Esophagus (tissue), 2 donors: ENCODE results near the gene SUGCT. TPM values are rescaled to one million over a fixed set of nuclear protein-coding genes. Genes with fewer than 3 reads are reported as not detected.

Experiments used
- H3K27ac ChIP-seq, 2 donors: one replicate each; pipeline ENCODE4 v1.5.1; 2013; ENCODE audit warnings: low read depth in 2 of 2, mild to moderate bottlenecking in 2 of 2, inconsistent platforms in 1 of 2, low read length in 1 of 2, moderate library complexity in 1 of 2
- H3K27me3 ChIP-seq, 2 donors: one replicate each; pipeline ENCODE4 v1.6.1; 2013; ENCODE audit warnings: low read length in 2 of 2, control low read depth in 1 of 2, mild to moderate bottlenecking in 1 of 2; ENCODE audit not compliant: insufficient read depth in 2 of 2, control insufficient read depth in 1 of 2
- H3K36me3 ChIP-seq, 2 donors: one replicate each; pipeline ENCODE4 v1.6.1; 2013; ENCODE audit warnings: low read length in 1 of 2; ENCODE audit not compliant: control insufficient read depth in 2 of 2, insufficient read depth in 2 of 2
- H3K4me1 ChIP-seq, 2 donors: one replicate each; pipeline ENCODE4 v1.6.1; 2013; ENCODE audit warnings: low read length in 1 of 2; ENCODE audit not compliant: control insufficient read depth in 2 of 2, insufficient read depth in 2 of 2
- H3K4me3 ChIP-seq, 2 donors: one replicate each; pipeline ENCODE4 v1.5.1; 2013; ENCODE audit warnings: low read length in 2 of 2, mild to moderate bottlenecking in 2 of 2, low read depth in 1 of 2, moderate library complexity in 1 of 2
- H3K9me3 ChIP-seq, 2 donors: one replicate each; pipeline ENCODE4 v1.6.1; 2013; ENCODE audit warnings: mild to moderate bottlenecking in 2 of 2, low read depth in 1 of 2, low read length in 1 of 2, moderate library complexity in 1 of 2; ENCODE audit not compliant: control insufficient read depth in 2 of 2, insufficient read depth in 1 of 2
- WGBS, 2 donors: extraction: QIAGEN DNeasy Blood & Tissue Kit; methylation state at CpG; one replicate each; pipeline ENCODE4 v1.1.7; 2013; 5-methylcytosine and 5-hydroxymethylcytosine counted together
- polyA plus RNA-seq, 2 donors: library from polyadenylated mRNA; stranded (reverse); fragments of 200-250 nt; gene quantifications; one replicate each; pipeline ENCODE4 v1.2.3, GENCODE V29; 2013
- donor health status: healthy with polysubstance abuse.
- donor health status: Bipolar disorder and iron deficiency.

Gene SUGCT
- polyA plus RNA-seq, 2 donors: 1.7 to 2.3 TPM

DNA sequence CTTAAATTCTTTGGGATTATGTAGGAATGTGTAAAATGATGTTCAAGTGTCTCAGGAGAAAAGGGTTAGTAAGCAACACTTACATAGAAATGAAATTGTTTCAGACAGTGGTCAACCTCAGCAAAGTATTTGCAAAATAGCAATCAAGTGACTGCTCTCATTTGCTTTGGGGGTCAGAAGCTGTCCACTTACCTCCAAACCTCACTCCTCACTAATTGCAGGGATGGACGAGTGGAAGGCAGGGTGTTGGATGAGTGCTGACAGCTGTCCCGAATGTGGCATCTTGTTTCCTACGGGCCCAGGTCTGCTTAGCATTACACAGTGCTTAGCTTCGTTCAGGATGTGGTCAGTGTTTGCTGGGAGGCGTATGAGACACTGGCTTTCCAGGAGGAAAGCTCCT, 437.0 kb downstream of the SUGCT start:
- H3K27me3 ChIP-seq: no peaks in the 10 kb centered on the region
- 73 to 74% methylated on average over 5 of the region's 5 CpGs for WGBS, 2 donors
- H3K36me3 ChIP-seq: no peaks in the 10 kb centered on the region
- H3K9me3 ChIP-seq: no peaks in the 10 kb centered on the region
- no peak overlapping the region for H3K27ac ChIP-seq
- H3K4me1 ChIP-seq: no peaks in the 10 kb centered on the region
- no peak overlapping the region for H3K4me3 ChIP-seq

- Histone ChIP-seq H3K27me3 (no peaks in the 10 kb centered on the region), H3K27ac (no peak overlapping the region), H3K4me3 (no peak overlapping the region), H3K36me3 (no peaks in the 10 kb centered on the region), H3K9me3 (no peaks in the 10 kb centered on the region), H3K4me1 (no peaks in the 10 kb centered on the region)
- 70 to 73% methylated on average over 8 of the region's 8 CpGs for WGBS, 2 donors
These were observed 438.1 kb downstream of the SUGCT start for GRCh38 chr7:40572810-40573465.

DNA sequence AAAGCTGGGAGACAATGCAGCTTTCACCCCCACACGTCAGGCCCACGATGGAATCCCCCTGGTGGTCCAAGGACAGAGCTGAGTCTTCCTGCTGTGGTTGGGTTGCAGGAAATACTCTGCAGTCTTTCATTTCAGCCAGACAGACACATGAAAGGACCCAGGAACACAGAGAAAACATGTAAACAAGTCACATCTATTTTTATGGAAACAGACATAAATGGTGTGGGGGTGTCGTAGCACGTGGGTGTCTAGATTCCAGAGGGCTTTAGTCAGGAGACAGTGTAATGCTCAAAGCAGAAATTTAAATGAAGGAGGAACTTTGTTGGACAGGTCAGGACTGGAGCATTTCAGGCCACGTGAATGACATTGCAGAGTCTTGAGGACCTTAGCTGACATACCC, 444.6 kb downstream of the SUGCT start:
- no peaks in the 10 kb centered on the region for H3K9me3 ChIP-seq
- no peaks in the 10 kb centered on the region for H3K27me3 ChIP-seq
- WGBS, 2 donors: 63 to 67% methylated on average over 5 of the region's 5 CpGs
- no peaks in the 10 kb centered on the region for H3K4me1 ChIP-seq
- H3K4me3 ChIP-seq: no peak overlapping the region
- H3K36me3 ChIP-seq: no peaks in the 10 kb centered on the region
- H3K27ac ChIP-seq: no peak overlapping the region

- 93% methylated on average over 4 of the region's 4 CpGs for WGBS, 2 donors
- Histone ChIP-seq H3K4me3 (no peak overlapping the region), H3K9me3 (no peaks in the 10 kb centered on the region), H3K27ac (no peak overlapping the region), H3K4me1 (no peaks in the 10 kb centered on the region), H3K36me3 (no peaks in the 10 kb centered on the region), H3K27me3 (no peaks in the 10 kb centered on the region)
These were observed 446.0 kb downstream of the SUGCT start for GRCh38 chr7:40580776-40581175.

DNA sequence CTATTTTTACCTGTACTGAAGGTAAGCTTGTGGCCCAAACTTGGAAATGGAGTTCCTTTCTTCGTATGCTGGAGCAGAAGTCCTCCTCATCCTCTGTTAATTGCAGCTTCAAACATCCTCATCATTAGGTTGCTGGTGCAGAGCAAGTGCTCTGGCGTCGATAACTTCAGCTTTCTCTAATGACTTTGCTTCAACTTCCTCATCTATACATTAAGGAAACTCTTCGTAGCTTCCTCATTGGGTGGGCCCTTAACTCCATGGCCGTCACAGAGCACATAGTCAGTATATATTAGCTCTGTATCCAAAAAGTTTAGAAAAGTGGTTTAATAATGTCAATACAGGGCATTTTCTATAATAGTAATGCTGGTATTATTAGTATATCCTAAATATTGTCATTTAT, 447.7 kb downstream of the SUGCT start:
- Histone ChIP-seq H3K27me3 (no peaks in the 10 kb centered on the region), H3K4me1 (no peaks in the 10 kb centered on the region), H3K4me3 (no peak overlapping the region), H3K27ac (no peak overlapping the region), H3K9me3 (no peaks in the 10 kb centered on the region), H3K36me3 (no peaks in the 10 kb centered on the region)
- 87 to 89% methylated on average over 5 of the region's 5 CpGs for WGBS, 2 donors

DNA sequence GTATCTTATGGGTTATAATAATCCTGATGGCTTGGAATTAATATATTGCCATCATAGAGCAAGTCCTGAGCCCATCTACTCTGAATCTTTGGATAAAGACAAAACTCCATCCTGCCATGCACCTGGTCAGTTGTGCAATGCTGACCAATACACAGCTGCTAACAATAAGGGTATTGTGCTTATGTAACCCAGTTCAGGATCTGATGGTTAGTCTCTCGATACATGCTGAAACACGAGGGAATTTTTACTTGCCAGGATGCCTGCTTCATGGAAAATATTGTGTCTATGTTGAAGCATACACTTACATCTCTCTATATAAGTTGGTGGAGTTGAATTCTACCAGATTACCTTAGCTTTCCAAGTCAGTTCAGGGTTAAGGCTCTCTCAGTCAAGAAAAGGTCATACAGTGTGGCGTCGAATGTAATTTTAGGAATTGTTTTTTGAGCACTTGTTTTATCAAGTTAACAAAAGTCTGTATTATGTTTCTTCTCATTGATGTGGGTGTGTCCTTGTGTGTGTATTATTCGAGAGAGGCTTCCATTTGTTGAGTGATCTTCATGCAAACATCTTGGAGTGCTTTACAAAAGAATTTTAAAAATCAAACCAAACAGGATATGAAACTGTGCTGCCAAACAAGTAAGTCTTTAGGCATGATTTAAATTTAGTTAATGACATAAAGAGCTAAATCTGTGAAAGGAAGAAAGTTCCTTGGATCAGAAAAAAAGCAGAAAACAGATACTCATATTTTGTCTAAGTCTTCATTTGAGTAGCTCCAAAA, 449.1 kb downstream of the SUGCT start:
- WGBS, 2 donors: 47 to 53% methylated on average over 5 of the region's 5 CpGs
- Histone ChIP-seq H3K27ac (no peak overlapping the region), H3K4me1 (no peaks in the 10 kb centered on the region), H3K27me3 (no peaks in the 10 kb centered on the region), H3K4me3 (no peak overlapping the region), H3K36me3 (no peaks in the 10 kb centered on the region), H3K9me3 (no peaks in the 10 kb centered on the region)

DNA sequence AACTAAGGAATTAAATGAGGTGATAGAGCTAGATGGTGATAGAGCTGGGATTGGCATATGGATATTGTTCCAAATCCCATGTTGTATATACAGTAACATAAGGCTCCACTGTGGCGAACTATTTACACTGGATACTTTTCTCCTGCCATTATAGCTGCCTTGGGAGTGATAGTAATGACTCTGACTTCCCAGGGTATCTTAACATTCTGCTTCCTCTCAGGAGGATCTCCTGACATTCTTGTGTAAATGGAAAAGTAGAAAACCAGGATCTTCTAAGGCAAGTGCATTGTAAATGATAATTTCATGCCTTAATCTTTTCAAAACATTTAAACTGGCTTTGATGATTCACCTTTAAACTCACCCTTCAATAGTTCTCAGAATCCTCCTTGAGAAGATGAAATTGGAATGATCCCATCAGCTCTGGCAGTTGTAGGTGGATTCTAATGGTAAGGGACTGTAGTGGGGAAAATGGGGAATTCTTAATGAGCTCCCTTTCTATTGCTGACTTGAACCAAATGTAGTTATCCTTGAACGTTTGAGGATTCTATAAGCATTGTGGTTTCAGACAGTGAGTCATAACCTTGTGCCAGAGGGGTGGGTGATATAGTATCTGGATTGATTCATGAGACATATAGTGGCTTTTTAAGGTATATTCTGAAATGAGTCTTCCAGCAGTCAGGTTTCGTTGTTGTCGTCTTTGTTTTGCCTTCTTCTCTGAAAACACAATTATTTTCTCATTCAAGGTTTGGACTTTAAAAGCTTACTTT, 450.0 kb downstream of the SUGCT start:
- Histone ChIP-seq H3K27me3 (no peaks in the 10 kb centered on the region), H3K4me3 (no peak overlapping the region), H3K27ac (no peak overlapping the region), H3K9me3 (no peaks in the 10 kb centered on the region), H3K36me3 (no peaks in the 10 kb centered on the region), H3K4me1 (no peaks in the 10 kb centered on the region)
- WGBS, 2 donors: 73 to 78% methylated on average over 4 of the region's 4 CpGs

DNA sequence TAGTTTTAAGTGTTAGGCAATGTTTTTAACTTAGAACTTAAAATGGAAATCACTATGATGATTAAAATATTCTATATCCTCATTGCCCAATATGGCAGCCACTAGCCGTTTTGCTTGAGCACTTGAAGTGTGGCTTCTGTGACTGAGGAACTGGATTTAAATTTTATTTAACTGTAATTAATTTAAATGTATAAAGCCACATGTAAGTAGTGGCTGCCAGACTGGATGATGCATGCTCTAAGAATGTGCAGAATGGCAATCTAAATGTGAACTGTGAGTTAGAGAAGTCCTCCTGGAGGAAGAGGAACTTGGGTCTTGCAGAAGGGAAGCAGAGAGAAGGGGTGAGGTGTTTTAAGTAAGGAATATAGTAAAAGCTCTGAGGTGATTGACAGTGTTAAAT, 451.4 kb downstream of the SUGCT start:
- Histone ChIP-seq H3K36me3 (no peaks in the 10 kb centered on the region), H3K9me3 (no peaks in the 10 kb centered on the region), H3K4me3 (no peak overlapping the region), H3K27ac (no peak overlapping the region), H3K4me1 (no peaks in the 10 kb centered on the region), H3K27me3 (no peaks in the 10 kb centered on the region)
- 80 to 81% methylated on average over 1 of the region's 1 CpG for WGBS, 2 donors

DNA sequence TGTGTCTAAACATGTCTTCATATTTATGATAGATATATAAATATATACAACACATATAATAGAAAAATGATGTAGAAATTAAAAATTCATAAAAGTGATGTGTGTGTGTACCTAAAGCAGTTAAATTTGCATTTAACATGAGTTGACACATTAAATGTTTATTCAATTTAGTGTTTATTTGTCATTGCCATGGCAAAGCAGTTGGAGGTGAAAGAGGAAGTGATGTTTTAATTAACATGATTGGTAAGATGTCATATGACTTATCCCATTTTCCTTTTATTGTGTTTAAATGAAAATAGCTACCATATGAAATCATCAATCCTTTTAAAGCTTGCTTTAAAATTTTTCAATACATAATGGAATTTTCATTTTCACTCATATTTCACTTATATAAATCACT, 452.6 kb downstream of the SUGCT start:
- H3K4me1 ChIP-seq: no peaks in the 10 kb centered on the region
- H3K9me3 ChIP-seq: no peaks in the 10 kb centered on the region
- no peaks in the 10 kb centered on the region for H3K27me3 ChIP-seq
- H3K36me3 ChIP-seq: no peaks in the 10 kb centered on the region
- H3K27ac ChIP-seq: no peak overlapping the region
- H3K4me3 ChIP-seq: no peak overlapping the region
